Heart left ventricle (tissue), 16 donors: ENCODE data around the gene WDR76. TPM values are rescaled to one million over a fixed set of nuclear protein-coding genes. Genes with fewer than 3 reads are reported as not detected.
A peak's percentile ranks its signal among the peaks of the same experiment; 100 is the strongest.
"Not testable (repeated sequence)": the region's sequence is repeated elsewhere in the genome, so short reads cannot be mapped to it uniquely, and the experiment has no call there.

Experiments used
- ATAC-seq, 4 donors: fragments of 200-7000 bp; cut with Tn5 transposase; one replicate each; pipeline ENCODE4 v1.9.1; 2020 to 2022; ENCODE audit warnings: moderate library complexity in 4 of 4, mild to moderate bottlenecking in 3 of 4, moderate number of reproducible peaks in 1 of 4
- DNase-seq, 5 donors: peaks; one replicate each; pipeline ENCODE4 v3.0.0-alpha.2; 2020
- H3K27ac ChIP-seq, 12 donors: fragments of 200-600 bp; sonication (generic) in 4 of 12; one replicate each; pipeline versions ENCODE4 v1.5.0 to v1.8.0; 2016 to 2022; ENCODE audit warnings: mild to moderate bottlenecking in 2 of 12
- H3K27me3 ChIP-seq, 9 donors: fragments of 200-600 bp; sonication (generic) in 2 of 9; one replicate each; pipeline versions ENCODE4 v1.5.1 to v1.8.0; 2016 to 2022; ENCODE audit warnings: mild to moderate bottlenecking in 3 of 9
- H3K36me3 ChIP-seq, 9 donors: fragments of 200-600 bp; sonication (generic) in 2 of 9; one replicate each; pipeline versions ENCODE4 v1.5.0 to v1.8.0; 2018 to 2022; ENCODE audit warnings: mild to moderate bottlenecking in 2 of 9
- H3K4me1 ChIP-seq, 12 donors: fragments of 200-600 bp; sonication (generic) in 4 of 12; one replicate each; pipeline versions ENCODE4 v1.5.0 to v1.8.0; 2016 to 2022; ENCODE audit warnings: mild to moderate bottlenecking in 3 of 12
- H3K4me3 ChIP-seq, 12 donors: fragments of 200-600 bp; sonication (generic) in 4 of 12; one replicate each; pipeline versions ENCODE4 v1.5.0 to v1.8.0; 2017 to 2022; ENCODE audit warnings: mild to moderate bottlenecking in 9 of 12, moderate library complexity in 4 of 12
- H3K9me3 ChIP-seq, 12 donors: fragments of 200-600 bp; sonication (generic) in 4 of 12; one replicate each; pipeline versions ENCODE4 v1.5.0 to v1.8.0; 2016 to 2022; ENCODE audit warnings: mild to moderate bottlenecking in 1 of 12
- POLR2A ChIP-seq, 2 donors: fragments of 450-650 bp; IDR thresholded peaks; one replicate each; pipeline ENCODE4 v1.6.1; 2017; ENCODE audit warnings: antibody characterized with exemption in 2 of 2, mild to moderate bottlenecking in 2 of 2, moderate library complexity in 2 of 2
- WGBS, 4 donors: extraction: QIAGEN DNeasy Blood & Tissue Kit in 2 of 4; methylation state at CpG; one replicate each; pipeline versions ENCODE4 v1.1.5 to v1.1.7; 2013 to 2018; 5-methylcytosine and 5-hydroxymethylcytosine counted together
- intact Hi-C, 10 donors: fragments of 100-400 bp; cut with DNase I; formaldehyde crosslinking; loops; one replicate each; pipeline versions ENCODE4 v1.11.1 to v1.14.2; 2022
- polyA plus RNA-seq, 2 donors: library from polyadenylated mRNA; stranded (reverse); fragments of 200-250 nt; gene quantifications; one replicate each; pipeline ENCODE4 v1.2.3, GENCODE V29; 2013
- total RNA-seq, 9 donors: library from RNA; depleted of rRNA in 2 of 9; stranded (reverse); fragments of >200 nt in 2 of 9; fragmentation: NEBNext Ultra II Directional in 3 of 9; extraction: Animal tissue kit (Norgen Biotek cat#: 25700) in 3 of 9; gene quantifications; one replicate each; pipeline versions ENCODE4 v1.1.0 to v1.2.4, GENCODE V29; 2016 to 2023
- TF ChIP-seq, protein P1 (sequence below), 12 donors: fragments of 200-600 bp; sonication (generic) in 4 of 12; IDR thresholded peaks; one replicate each; pipeline versions ENCODE4 v1.5.0 to v1.8.0; 2018 to 2022; ENCODE audit warnings: antibody characterized with exemption in 12 of 12, mild to moderate bottlenecking in 5 of 12
- donor health status: ischemic (EF 13 %, LVEDD 7.1; RV severe dilation, severe dysfunction).
- donor health status: healthy with polysubstance abuse.
- donor health status: DM: no; HTN: yes; CAD: no.
- donor health status: DM: no; HTN: no; CAD: no.
- donor health status: ischemic (EF 25% LVEDD 6.9; RV normal size, moderate dysfunction).
- donor health status: ischemic (EF 25% LVEDD 5.7; RV mildly dilated, moderate dysfunction).
- donor health status: healthy.
- donor health status: DM: yes; HTN: yes; CAD: no.
- donor health status: ischemic (EF 35%, LVEDD 5.7; RV mildly dilated, moderate dysfunction).
- donor health status: nonischemic (EF 11% LVEDD 7.7; RV severe dilation, severe dysfunction).
- donor health status: DM: yes; HTN: yes; CAD: no.
- donor health status: PGD.
- donor health status: ischemic (EF 29% LVEDD 5.4; RV normal size, mild dysfunction).
- donor health status: nonischemic (EF 23%, LVEDD 6.1; RV moderate dilation, normal function).

WDR76 gene
- total and polyA plus RNA-seq, 11 donors: 0.52 to 7.4 (median 1.3) TPM

DNA sequence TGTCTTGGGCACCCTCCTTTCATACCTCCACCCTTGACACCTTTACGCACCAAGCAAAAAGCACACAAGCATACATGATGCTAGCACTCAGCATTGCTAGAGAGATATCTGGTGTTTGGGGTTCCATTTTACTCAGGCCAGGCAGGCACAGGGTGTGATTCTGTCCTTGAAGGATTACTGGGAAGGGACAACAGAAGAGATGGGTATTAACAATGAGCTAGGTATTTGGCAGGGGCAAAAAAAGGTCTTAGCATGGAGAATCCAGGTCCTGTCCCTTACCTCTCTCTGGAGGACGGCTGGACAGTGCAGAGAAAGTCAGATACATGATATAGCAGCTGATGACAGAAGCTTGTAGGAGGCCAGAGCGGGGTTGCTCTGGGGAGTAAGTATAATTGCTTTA lies 30.2 kb upstream of the WDR76 start:
- H3K27me3 ChIP-seq: no peaks in the 10 kb centered on the region
- H3K4me3 ChIP-seq: no peak overlapping the region
- H3K9me3 ChIP-seq: no peaks in the 10 kb centered on the region
- H3K4me1 ChIP-seq: peaks cover 4 to 77% (median 56%) of the 10 kb centered on the region in 12 donors
- ATAC-seq (no peak), DNase-seq (no peak)
- no peak overlapping the region for H3K27ac ChIP-seq
- H3K36me3 ChIP-seq: peaks cover 0 to 73% (median 61%) of the 10 kb centered on the region in 9 donors
- intact Hi-C loops: no loop called here
- 77 to 84% (median 82%) methylated on average over 3 of the region's 3 CpGs for WGBS, 4 donors
- TF ChIP-seq, protein P1, sequence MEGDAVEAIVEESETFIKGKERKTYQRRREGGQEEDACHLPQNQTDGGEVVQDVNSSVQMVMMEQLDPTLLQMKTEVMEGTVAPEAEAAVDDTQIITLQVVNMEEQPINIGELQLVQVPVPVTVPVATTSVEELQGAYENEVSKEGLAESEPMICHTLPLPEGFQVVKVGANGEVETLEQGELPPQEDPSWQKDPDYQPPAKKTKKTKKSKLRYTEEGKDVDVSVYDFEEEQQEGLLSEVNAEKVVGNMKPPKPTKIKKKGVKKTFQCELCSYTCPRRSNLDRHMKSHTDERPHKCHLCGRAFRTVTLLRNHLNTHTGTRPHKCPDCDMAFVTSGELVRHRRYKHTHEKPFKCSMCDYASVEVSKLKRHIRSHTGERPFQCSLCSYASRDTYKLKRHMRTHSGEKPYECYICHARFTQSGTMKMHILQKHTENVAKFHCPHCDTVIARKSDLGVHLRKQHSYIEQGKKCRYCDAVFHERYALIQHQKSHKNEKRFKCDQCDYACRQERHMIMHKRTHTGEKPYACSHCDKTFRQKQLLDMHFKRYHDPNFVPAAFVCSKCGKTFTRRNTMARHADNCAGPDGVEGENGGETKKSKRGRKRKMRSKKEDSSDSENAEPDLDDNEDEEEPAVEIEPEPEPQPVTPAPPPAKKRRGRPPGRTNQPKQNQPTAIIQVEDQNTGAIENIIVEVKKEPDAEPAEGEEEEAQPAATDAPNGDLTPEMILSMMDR (IDR thresholded peaks at IDR 0.05): no peak
- no peak for TF ChIP-seq POLR2A (IDR thresholded peaks at IDR 0.05)

DNA sequence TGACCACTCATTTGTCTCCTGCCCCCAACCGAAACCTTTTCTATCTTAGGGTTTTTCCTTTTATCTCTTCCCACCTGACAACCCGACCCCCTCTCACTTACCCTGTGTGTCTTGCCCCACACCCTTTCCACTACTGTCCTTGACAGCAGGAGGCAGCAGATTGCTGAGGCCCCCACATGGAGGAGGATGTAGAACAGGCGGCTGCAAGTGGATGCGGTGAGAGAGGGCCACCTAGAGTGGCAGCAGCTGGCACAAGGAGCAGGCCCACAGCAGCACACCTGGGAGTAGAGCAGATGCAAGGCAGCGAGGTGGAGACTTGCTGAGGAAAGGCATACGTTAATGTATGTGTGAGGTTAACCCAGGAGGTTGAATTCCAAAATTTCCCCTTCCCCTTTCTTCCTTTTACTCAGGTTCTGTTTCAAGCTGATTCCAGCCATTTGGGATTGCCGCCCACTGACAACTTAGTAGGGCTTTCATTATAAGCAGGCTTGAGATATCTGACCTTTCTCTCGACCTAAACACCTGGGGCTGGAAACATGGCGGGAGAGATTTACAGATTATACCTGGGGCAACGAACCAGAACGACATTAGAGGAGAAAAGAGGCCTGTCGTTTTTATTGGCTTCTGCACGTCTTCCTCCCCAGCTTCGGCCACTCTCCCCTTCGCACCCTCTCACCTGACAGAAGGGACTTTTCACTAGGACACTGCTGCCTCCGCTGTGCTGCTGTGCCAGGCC lies 27.4 kb upstream of the WDR76 start:
- Histone ChIP-seq H3K27ac (peak overlapping the region; percentile 76 to 95 (median 90)), H3K4me3 (peak overlapping the region in 1 of 12 donors; percentile 87), H3K9me3 (no peaks in the 10 kb centered on the region), H3K36me3 (peaks cover 0 to 86% (median 76%) of the 10 kb centered on the region in 9 donors), H3K27me3 (no peaks in the 10 kb centered on the region), H3K4me1 (peaks cover 4 to 62% (median 43%) of the 10 kb centered on the region in 12 donors)
- TF ChIP-seq, protein P1 (IDR thresholded peaks at IDR 0.05): no peak
- TF ChIP-seq POLR2A (IDR thresholded peaks at IDR 0.05): no peak
- intact Hi-C loops: no loop called here
- WGBS, 4 donors: 85 to 92% (median 91%) methylated on average over 16 of the region's 16 CpGs
- DNase-seq: no peak
- ATAC-seq: no peak

GRCh38 chr15:43799945-43800285 lies 26.9 kb upstream of the WDR76 start, which contains the start of gene SERINC4:
TSS of gene SERINC4 (minus strand) at chr15:43800220. CDS start at chr15:43799986, 234 bp downstream.
- Histone ChIP-seq H3K4me1 (peaks cover 4 to 56% (median 38%) of the 10 kb centered on the region in 12 donors), H3K27me3 (no peaks in the 10 kb centered on the region), H3K36me3 (peaks cover 0 to 86% (median 76%) of the 10 kb centered on the region in 9 donors), H3K9me3 (no peaks in the 10 kb centered on the region), H3K27ac (peak within 1 kb of the TSS; percentile 76 to 95 (median 90)), H3K4me3 (peak within 1 kb of the TSS; percentile 64 to 94 (median 82))
- intact Hi-C loops: loop anchor here in 2 of 10 donors (2.0 kb wide), 1 partner anchor 25 kb away; the partner anchor contains the start of gene MFAP1 (in 2 of the 2)
- no peak for TF ChIP-seq POLR2A (IDR thresholded peaks at IDR 0.05)
- DNase-seq (no peak), ATAC-seq (peak in 3 of 4 donors; percentile 1 to 11 (median 3))
- WGBS, 4 donors: 94 to 97% (median 95%) methylated on average over 8 of the region's 8 CpGs

- H3K36me3 ChIP-seq: peaks cover 0 to 86% (median 76%) of the 10 kb centered on the region in 9 donors
Observed at GRCh38 chr15:43800286-43801141, 26.3 kb upstream of the WDR76 start, which contains the start of gene HYPK. TSS of gene HYPK (plus strand) at chr15:43800599. CDS start at chr15:43800623, 24 bp downstream.

GRCh38 chr15:43802676-43803075 lies 24.1 kb upstream of the WDR76 start:
- H3K4me3 ChIP-seq, H3K27ac ChIP-seq, DNase-seq, H3K9me3 ChIP-seq, H3K27me3 ChIP-seq, ATAC-seq, intact Hi-C loops: not testable (repeated sequence)
- 96 to 97% (median 97%) methylated on average over 7 of the region's 7 CpGs for WGBS, 4 donors
- Histone ChIP-seq H3K4me1 (peaks cover 0 to 33% (median 17%) of the 10 kb centered on the region in 12 donors), H3K36me3 (peaks cover 0 to 86% (median 80%) of the 10 kb centered on the region in 9 donors)

More at GRCh38 chr15:43800286-43801141, 26.3 kb upstream of the WDR76 start, which contains the start of gene HYPK:
- intact Hi-C loops: loop anchor here in 2 of 10 donors (2.0 kb wide), 1 partner anchor 24 kb away; the partner anchor contains the start of gene MFAP1 (in 2 of the 2)
- TF ChIP-seq POLR2A (IDR thresholded peaks at IDR 0.05): peak in 1 of 2 donors; percentile 52
- TF ChIP-seq, protein P1 (IDR thresholded peaks at IDR 0.05): no peak
- no peaks in the 10 kb centered on the region for H3K9me3 ChIP-seq
- WGBS, 4 donors: 8 to 9% (median 8%) methylated on average over 41 to 44 of the region's 44 CpGs
- DNase-seq (peak; percentile 94 to 96 (median 95)), ATAC-seq (peak; percentile 90 to 97 (median 92))
- peak within 1 kb of the TSS; percentile 76 to 95 (median 90) for H3K27ac ChIP-seq
- H3K4me1 ChIP-seq: peaks cover under 1 to 50% (median 32%) of the 10 kb centered on the region in 12 donors
- H3K4me3 ChIP-seq: peak within 1 kb of the TSS; percentile 64 to 94 (median 82)
- no peaks in the 10 kb centered on the region for H3K27me3 ChIP-seq
